Lower lobe of right lung (tissue), 2 donors: ENCODE results near the gene KCNT1. TPM values are rescaled to one million over a fixed set of nuclear protein-coding genes. Genes with fewer than 3 reads are reported as not detected.

Experiments used
- ATAC-seq, 2 donors: fragments of 200-7000 bp; cut with Tn5 transposase; one replicate each; pipeline ENCODE4 v1.9.1; 2020 to 2022; ENCODE audit warnings: mild to moderate bottlenecking in 2 of 2, moderate library complexity in 2 of 2
- DNase-seq: peaks from one replicate; pipeline ENCODE4 v3.0.0-alpha.2; 2020
- H3K27ac ChIP-seq: fragments of 200-600 bp; one replicate; pipeline ENCODE4 v1.8.0; 2022
- H3K27me3 ChIP-seq: fragments of 200-600 bp; one replicate; pipeline ENCODE4 v1.8.0; 2022; ENCODE audit warnings: low read depth
- H3K36me3 ChIP-seq: fragments of 200-600 bp; one replicate; pipeline ENCODE4 v1.8.0; 2022; ENCODE audit warnings: mild to moderate bottlenecking
- H3K4me1 ChIP-seq: fragments of 200-600 bp; one replicate; pipeline ENCODE4 v1.8.0; 2022
- H3K4me3 ChIP-seq: fragments of 200-600 bp; one replicate; pipeline ENCODE4 v1.8.0; 2022; ENCODE audit warnings: mild to moderate bottlenecking
- H3K9me3 ChIP-seq: fragments of 200-600 bp; one replicate; pipeline ENCODE4 v1.8.0; 2022
- CTCF ChIP-seq: fragments of 200-600 bp; IDR thresholded peaks from one replicate; pipeline ENCODE4 v1.8.0; 2022; ENCODE audit warnings: antibody characterized with exemption, mild to moderate bottlenecking
- intact Hi-C: fragments of 100-400 bp; cut with DNase I; formaldehyde crosslinking; loops from one replicate; pipeline ENCODE4 v1.11.0; 2022
- total RNA-seq: library from RNA; stranded (reverse); fragmentation: NEBNext Ultra II Directional; extraction: Animal tissue kit (Norgen Biotek cat#: 25700); gene quantifications from one replicate; pipeline ENCODE4 v1.2.1, GENCODE V29; 2021
- donor health status: DM: no; HTN: yes; CAD: no; lungs with severe emphysema.

Gene KCNT1
- total RNA-seq, 1 donor from 2014 or later, result 0.35 TPM

GRCh38 chr9:135770203-135770535, 68.2 kb downstream of the KCNT1 start:
- intact Hi-C loops, result no loop called here
- Histone ChIP-seq H3K9me3 (no peaks in the 10 kb centered on the region), H3K27ac (no peak overlapping the region), H3K27me3 (peaks cover 4% of the 10 kb centered on the region), H3K36me3 (no peaks in the 10 kb centered on the region), H3K4me1 (no peaks in the 10 kb centered on the region), H3K4me3 (no peak overlapping the region)
- ATAC-seq, result peak in 1 of 2 donors; percentile 4
- no peak for DNase-seq
- TF ChIP-seq CTCF, result no peak

- TF ChIP-seq CTCF, result no peak
- Histone ChIP-seq H3K9me3 (no peaks in the 10 kb centered on the region), H3K4me1 (no peaks in the 10 kb centered on the region), H3K36me3 (no peaks in the 10 kb centered on the region), H3K27ac (no peak overlapping the region), H3K4me3 (no peak overlapping the region), H3K27me3 (peaks cover 4% of the 10 kb centered on the region)
- DNase-seq, result no peak
- intact Hi-C loops, result no loop called here
- ATAC-seq, result no peak
These were observed 68.8 kb downstream of the KCNT1 start for GRCh38 chr9:135770771-135771170.

- no peak overlapping the region for H3K4me3 ChIP-seq
- intact Hi-C loops, result no loop called here
- no peaks in the 10 kb centered on the region for H3K9me3 ChIP-seq
- H3K36me3 ChIP-seq, result no peaks in the 10 kb centered on the region
- H3K27me3 ChIP-seq, result peaks cover 4% of the 10 kb centered on the region
- no peaks in the 10 kb centered on the region for H3K4me1 ChIP-seq
- H3K27ac ChIP-seq, result no peak overlapping the region
- DNase-seq (no peak), ATAC-seq (no peak)
- no peak for TF ChIP-seq CTCF
These were observed 69.5 kb downstream of the KCNT1 start for GRCh38 chr9:135771401-135772051.

GRCh38 chr9:135772056-135772646, 70.2 kb downstream of the KCNT1 start:
- ATAC-seq, result no peak
- no peaks in the 10 kb centered on the region for H3K4me1 ChIP-seq
- no peak for DNase-seq
- H3K27me3 ChIP-seq, result peaks cover 4% of the 10 kb centered on the region
- H3K36me3 ChIP-seq, result no peaks in the 10 kb centered on the region
- intact Hi-C loops, result no loop called here
- no peak overlapping the region for H3K4me3 ChIP-seq
- no peak overlapping the region for H3K27ac ChIP-seq
- no peaks in the 10 kb centered on the region for H3K9me3 ChIP-seq
- no peak for TF ChIP-seq CTCF

GRCh38 chr9:135772702-135773493, 70.9 kb downstream of the KCNT1 start:
- ATAC-seq (no peak), DNase-seq (no peak)
- Histone ChIP-seq H3K27ac (no peak overlapping the region), H3K4me3 (no peak overlapping the region), H3K27me3 (peaks cover 4% of the 10 kb centered on the region), H3K4me1 (no peaks in the 10 kb centered on the region), H3K36me3 (no peaks in the 10 kb centered on the region), H3K9me3 (no peaks in the 10 kb centered on the region)
- intact Hi-C loops, result no loop called here
- no peak for TF ChIP-seq CTCF
